ENCODE results near the gene TRMT10C.
"Not testable (repeated sequence)": the region's sequence is repeated elsewhere in the genome, so short reads cannot be mapped to it uniquely, and the experiment has no call there.

TRMT10C gene

GRCh38 chr3:101533603-101533968 is 28.1 kb upstream of the TRMT10C start:
- no peak overlapping the region for H3K27ac ChIP-seq
- no peak for TF ChIP-seq CTCF (conservative IDR thresholded peaks at IDR 0.05)

GRCh38 chr3:101535221-101535620 is 26.4 kb upstream of the TRMT10C start:
- no peak overlapping the region for H3K27ac ChIP-seq
- TF ChIP-seq CTCF (conservative IDR thresholded peaks at IDR 0.05) = no peak

GRCh38 chr3:101536266-101536665 is 25.4 kb upstream of the TRMT10C start:
- TF ChIP-seq CTCF (conservative IDR thresholded peaks at IDR 0.05) = no peak
- no peak overlapping the region for H3K27ac ChIP-seq

- H3K27ac ChIP-seq = not testable (repeated sequence)
Measured at GRCh38 chr3:101536955-101537354, 24.7 kb upstream of the TRMT10C start.

- no peak overlapping the region for H3K27ac ChIP-seq
- no peak for TF ChIP-seq CTCF (conservative IDR thresholded peaks at IDR 0.05)
Measured at GRCh38 chr3:101542957-101543356, 18.7 kb upstream of the TRMT10C start.

- H3K27ac ChIP-seq = no peak overlapping the region
- TF ChIP-seq CTCF (conservative IDR thresholded peaks at IDR 0.05) = peak; percentile 34; the same call in 1 of the 2 replicates
Measured at GRCh38 chr3:101544161-101544850, 17.4 kb upstream of the TRMT10C start.

- no peak for TF ChIP-seq CTCF (conservative IDR thresholded peaks at IDR 0.05)
- H3K27ac ChIP-seq = peak overlapping the region; percentile 23
Measured at GRCh38 chr3:101548527-101549105, 13.1 kb upstream of the TRMT10C start.

- TF ChIP-seq CTCF (conservative IDR thresholded peaks at IDR 0.05) = no peak
- peak overlapping the region; percentile 23; the same call in 1 of the 2 replicates for H3K27ac ChIP-seq
Measured at GRCh38 chr3:101549473-101549872, 12.2 kb upstream of the TRMT10C start.

- not testable (repeated sequence) for H3K27ac ChIP-seq
Measured at GRCh38 chr3:101551359-101552081, 10.1 kb upstream of the TRMT10C start.

- not testable (repeated sequence) for H3K27ac ChIP-seq
Measured at GRCh38 chr3:101553381-101553780, 8.3 kb upstream of the TRMT10C start.
